ENCODE data around the gene EXD2.

The EXD2 gene

DNA sequence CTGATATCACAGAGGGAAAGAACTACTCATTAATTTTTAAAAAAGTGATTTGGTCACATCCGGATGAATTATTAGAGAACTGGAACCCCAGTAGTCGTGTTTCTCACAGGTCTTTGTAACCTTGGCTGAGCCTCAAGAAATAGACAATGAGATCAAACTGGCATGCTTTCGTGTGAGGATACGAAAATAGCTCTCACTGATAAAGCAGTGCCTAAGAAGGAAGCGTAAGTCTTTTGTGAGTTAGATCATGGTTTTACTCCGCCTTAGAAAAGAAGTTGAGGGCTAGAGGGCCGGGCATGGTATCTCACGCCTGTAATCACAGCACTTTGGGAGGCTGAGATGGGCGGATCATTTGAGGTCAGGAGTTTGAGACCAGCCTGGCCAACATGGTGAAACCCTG is 34.9 kb downstream of the EXD2 start:
- Histone ChIP-seq H3K4me1 (ENCODE audit: insufficient read depth, poor library complexity, severe bottlenecking) (no peaks in the 10 kb centered on the region), H3K4me3 (ENCODE audit: severe bottlenecking) (no peak overlapping the region), H3K9me3 (ENCODE audit: severe bottlenecking) (no peaks in the 10 kb centered on the region), H3K36me3 (ENCODE audit: low read depth) (peaks cover 46% of the 10 kb centered on the region), H3K27me3 (ENCODE audit: insufficient read depth, poor library complexity, severe bottlenecking) (no peaks in the 10 kb centered on the region), H3K27ac (ENCODE audit: poor library complexity, severe bottlenecking) (no peak overlapping the region)
- TF ChIP-seq, protein P1, sequence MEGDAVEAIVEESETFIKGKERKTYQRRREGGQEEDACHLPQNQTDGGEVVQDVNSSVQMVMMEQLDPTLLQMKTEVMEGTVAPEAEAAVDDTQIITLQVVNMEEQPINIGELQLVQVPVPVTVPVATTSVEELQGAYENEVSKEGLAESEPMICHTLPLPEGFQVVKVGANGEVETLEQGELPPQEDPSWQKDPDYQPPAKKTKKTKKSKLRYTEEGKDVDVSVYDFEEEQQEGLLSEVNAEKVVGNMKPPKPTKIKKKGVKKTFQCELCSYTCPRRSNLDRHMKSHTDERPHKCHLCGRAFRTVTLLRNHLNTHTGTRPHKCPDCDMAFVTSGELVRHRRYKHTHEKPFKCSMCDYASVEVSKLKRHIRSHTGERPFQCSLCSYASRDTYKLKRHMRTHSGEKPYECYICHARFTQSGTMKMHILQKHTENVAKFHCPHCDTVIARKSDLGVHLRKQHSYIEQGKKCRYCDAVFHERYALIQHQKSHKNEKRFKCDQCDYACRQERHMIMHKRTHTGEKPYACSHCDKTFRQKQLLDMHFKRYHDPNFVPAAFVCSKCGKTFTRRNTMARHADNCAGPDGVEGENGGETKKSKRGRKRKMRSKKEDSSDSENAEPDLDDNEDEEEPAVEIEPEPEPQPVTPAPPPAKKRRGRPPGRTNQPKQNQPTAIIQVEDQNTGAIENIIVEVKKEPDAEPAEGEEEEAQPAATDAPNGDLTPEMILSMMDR (IDR thresholded peaks at IDR 0.05; ENCODE audit: poor library complexity, severe bottlenecking): no peak
- no peak for ATAC-seq (ENCODE audit: low read depth)
- DNase-seq (ENCODE audit: low spot score): no peak

DNA sequence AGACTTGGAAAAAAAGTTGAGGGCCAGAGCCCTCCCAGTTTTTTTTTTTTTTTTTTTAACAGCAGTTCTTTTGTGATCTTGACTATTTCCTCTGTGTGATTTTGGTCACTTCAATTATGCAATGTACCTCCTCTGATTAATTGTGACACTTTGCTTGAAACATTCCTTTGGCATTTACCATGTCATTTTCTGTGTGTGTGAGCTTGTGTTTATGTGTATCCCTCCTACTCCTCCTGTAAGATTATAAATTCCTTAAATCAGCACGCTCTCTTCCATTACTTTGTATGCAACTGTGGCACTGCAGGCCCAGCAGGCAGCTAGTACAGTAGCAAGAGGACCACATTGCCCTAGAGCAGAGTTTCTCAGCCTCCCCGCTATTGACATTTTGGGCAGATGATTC is 35.4 kb downstream of the EXD2 start:
- H3K27me3 ChIP-seq (ENCODE audit: insufficient read depth, poor library complexity, severe bottlenecking): no peaks in the 10 kb centered on the region
- TF ChIP-seq, protein P1 (IDR thresholded peaks at IDR 0.05; ENCODE audit: poor library complexity, severe bottlenecking): no peak
- H3K27ac ChIP-seq (ENCODE audit: poor library complexity, severe bottlenecking): no peak overlapping the region
- peaks cover 51% of the 10 kb centered on the region for H3K36me3 ChIP-seq (ENCODE audit: low read depth)
- DNase-seq (ENCODE audit: low spot score): no peak
- no peak overlapping the region for H3K4me3 ChIP-seq (ENCODE audit: severe bottlenecking)
- H3K4me1 ChIP-seq (ENCODE audit: insufficient read depth, poor library complexity, severe bottlenecking): no peaks in the 10 kb centered on the region
- ATAC-seq (ENCODE audit: low read depth): no peak
- no peaks in the 10 kb centered on the region for H3K9me3 ChIP-seq (ENCODE audit: severe bottlenecking)

DNA sequence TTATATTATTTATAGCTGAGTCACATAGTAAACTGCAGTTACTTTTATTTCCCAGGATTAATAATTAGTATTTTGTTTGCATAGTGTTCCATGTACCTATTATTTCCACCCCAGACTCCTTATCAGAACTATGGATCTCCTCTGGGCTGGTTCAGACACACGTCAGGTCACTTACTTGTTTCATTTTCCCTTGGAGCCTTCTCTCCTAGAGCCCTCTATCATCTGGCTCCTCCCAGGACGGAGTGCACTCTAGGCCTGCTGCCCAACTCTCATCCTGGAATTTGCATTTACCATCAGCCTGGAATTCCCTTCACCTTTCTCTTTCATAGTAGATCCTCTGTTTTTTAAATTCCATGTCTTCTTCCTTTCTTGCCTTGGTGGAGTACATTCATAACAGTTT is 40.2 kb downstream of the EXD2 start:
- TF ChIP-seq, protein P1 (IDR thresholded peaks at IDR 0.05; ENCODE audit: poor library complexity, severe bottlenecking): no peak
- H3K36me3 ChIP-seq (ENCODE audit: low read depth): peaks cover 70% of the 10 kb centered on the region
- ATAC-seq (ENCODE audit: low read depth): no peak
- H3K9me3 ChIP-seq (ENCODE audit: severe bottlenecking): no peaks in the 10 kb centered on the region
- H3K4me1 ChIP-seq (ENCODE audit: insufficient read depth, poor library complexity, severe bottlenecking): no peaks in the 10 kb centered on the region
- no peak overlapping the region for H3K4me3 ChIP-seq (ENCODE audit: severe bottlenecking)
- no peaks in the 10 kb centered on the region for H3K27me3 ChIP-seq (ENCODE audit: insufficient read depth, poor library complexity, severe bottlenecking)
- H3K27ac ChIP-seq (ENCODE audit: poor library complexity, severe bottlenecking): no peak overlapping the region
- DNase-seq (ENCODE audit: low spot score): no peak

DNA sequence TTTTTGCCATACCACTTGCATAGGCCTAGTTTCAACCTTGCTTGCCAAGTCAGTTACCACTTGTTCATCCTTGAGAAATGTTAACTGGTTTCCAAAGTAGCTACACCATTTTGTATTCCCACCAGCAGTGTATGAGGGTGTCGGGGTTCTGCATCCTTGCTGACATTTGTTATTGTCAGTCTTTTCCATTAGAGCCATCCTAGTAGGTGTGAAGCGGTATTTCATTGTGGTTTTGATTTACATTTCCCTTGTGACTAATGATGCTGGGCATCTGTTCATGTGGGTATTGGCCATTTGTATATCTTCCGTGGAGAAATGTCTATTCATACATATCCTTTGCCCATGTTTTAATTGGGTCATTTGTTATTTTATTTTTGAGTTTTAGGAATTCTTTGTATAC is 41.1 kb downstream of the EXD2 start:
- Histone ChIP-seq H3K36me3 (ENCODE audit: low read depth) (peaks cover 73% of the 10 kb centered on the region), H3K27ac (ENCODE audit: poor library complexity, severe bottlenecking) (no peak overlapping the region)

DNA sequence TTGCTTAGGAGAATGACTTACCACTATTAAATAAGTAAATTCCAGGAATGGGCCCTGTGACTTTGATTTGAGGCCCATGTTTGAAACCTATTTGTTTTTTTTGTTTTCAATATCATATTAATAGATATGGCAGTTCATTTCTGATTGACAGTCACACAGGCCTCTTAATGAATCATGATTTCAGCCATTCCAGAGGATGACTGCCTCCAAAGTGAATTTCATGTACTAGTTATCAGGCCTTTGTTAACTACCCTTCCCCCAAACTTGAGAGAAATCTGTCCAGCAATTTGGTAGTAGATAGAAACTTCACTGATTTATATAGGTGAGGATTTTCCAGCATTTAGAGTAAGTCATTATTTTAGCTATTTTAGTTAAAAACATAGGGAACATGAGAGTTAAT is 42.8 kb downstream of the EXD2 start:
- no peak for DNase-seq (ENCODE audit: low spot score)
- no peak for ATAC-seq (ENCODE audit: low read depth)
- Histone ChIP-seq H3K36me3 (ENCODE audit: low read depth) (peaks cover 84% of the 10 kb centered on the region), H3K27me3 (ENCODE audit: insufficient read depth, poor library complexity, severe bottlenecking) (no peaks in the 10 kb centered on the region), H3K27ac (ENCODE audit: poor library complexity, severe bottlenecking) (no peak overlapping the region), H3K9me3 (ENCODE audit: severe bottlenecking) (no peaks in the 10 kb centered on the region), H3K4me3 (ENCODE audit: severe bottlenecking) (no peak overlapping the region), H3K4me1 (ENCODE audit: insufficient read depth, poor library complexity, severe bottlenecking) (no peaks in the 10 kb centered on the region)
- TF ChIP-seq, protein P1 (IDR thresholded peaks at IDR 0.05; ENCODE audit: poor library complexity, severe bottlenecking): no peak

More for the DNA sequence above, 41.1 kb downstream of the EXD2 start:
- DNase-seq (ENCODE audit: low spot score) (no peak), ATAC-seq (ENCODE audit: low read depth) (no peak)
- no peaks in the 10 kb centered on the region for H3K9me3 ChIP-seq (ENCODE audit: severe bottlenecking)
- TF ChIP-seq, protein P1 (IDR thresholded peaks at IDR 0.05; ENCODE audit: poor library complexity, severe bottlenecking): no peak
- no peaks in the 10 kb centered on the region for H3K4me1 ChIP-seq (ENCODE audit: insufficient read depth, poor library complexity, severe bottlenecking)
- H3K27me3 ChIP-seq (ENCODE audit: insufficient read depth, poor library complexity, severe bottlenecking): no peaks in the 10 kb centered on the region
- no peak overlapping the region for H3K4me3 ChIP-seq (ENCODE audit: severe bottlenecking)
